Fibroblast of the aortic adventitia (primary cell): ENCODE measurements around the gene IGFBP5. TPM values are rescaled to one million over a fixed set of nuclear protein-coding genes. Genes with fewer than 3 reads are reported as not detected.

Experiments
- DNase-seq: peaks from one replicate; pipeline ENCODE4 v3.0.0-alpha.2; 2010; ENCODE audit warnings: low read depth
- H3K4me3 ChIP-seq: 2 replicates; pipeline ENCODE4 v1.5.1; 2011; ENCODE audit warnings: low read depth, mild to moderate bottlenecking, control low read depth, low read length, moderate library complexity
- total RNA-seq: library from RNA; depleted of rRNA; stranded (reverse); fragments of >200 nt; gene quantifications from 2 replicates; pipeline ENCODE4 v1.2.3, GENCODE V29; 2012; ENCODE audit warnings: low replicate concordance
- TF ChIP-seq, protein P1 (sequence below): IDR thresholded peaks from 2 replicates; pipeline ENCODE4 v1.5.1; 2011; ENCODE audit warnings: mild to moderate bottlenecking, low read length, control low read depth, inconsistent platforms; ENCODE audit not compliant: insufficient read depth

The IGFBP5 gene
- total RNA-seq, 1 donor = 616 TPM

DNA sequence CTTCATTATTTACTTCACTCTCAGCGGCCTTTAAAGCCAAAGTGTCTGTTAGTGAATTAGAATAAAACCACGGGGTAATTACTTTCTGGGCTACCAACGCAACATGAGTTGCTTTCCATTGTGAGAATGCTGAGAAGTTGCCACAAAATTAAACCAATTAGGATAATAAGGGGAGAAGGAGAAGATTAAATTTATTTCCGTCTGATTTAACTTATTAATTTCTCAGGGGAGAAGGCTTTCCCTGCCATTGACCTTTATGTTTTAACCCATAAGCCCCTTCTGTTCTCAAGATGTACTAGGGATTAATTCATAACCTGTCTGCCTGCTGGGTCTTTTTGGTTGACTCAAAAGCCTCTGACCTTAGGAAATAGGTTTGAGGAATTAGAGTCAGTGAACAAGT, 42.3 kb upstream of the IGFBP5 start:
- H3K4me3 ChIP-seq = no peak overlapping the region
- TF ChIP-seq, protein P1, sequence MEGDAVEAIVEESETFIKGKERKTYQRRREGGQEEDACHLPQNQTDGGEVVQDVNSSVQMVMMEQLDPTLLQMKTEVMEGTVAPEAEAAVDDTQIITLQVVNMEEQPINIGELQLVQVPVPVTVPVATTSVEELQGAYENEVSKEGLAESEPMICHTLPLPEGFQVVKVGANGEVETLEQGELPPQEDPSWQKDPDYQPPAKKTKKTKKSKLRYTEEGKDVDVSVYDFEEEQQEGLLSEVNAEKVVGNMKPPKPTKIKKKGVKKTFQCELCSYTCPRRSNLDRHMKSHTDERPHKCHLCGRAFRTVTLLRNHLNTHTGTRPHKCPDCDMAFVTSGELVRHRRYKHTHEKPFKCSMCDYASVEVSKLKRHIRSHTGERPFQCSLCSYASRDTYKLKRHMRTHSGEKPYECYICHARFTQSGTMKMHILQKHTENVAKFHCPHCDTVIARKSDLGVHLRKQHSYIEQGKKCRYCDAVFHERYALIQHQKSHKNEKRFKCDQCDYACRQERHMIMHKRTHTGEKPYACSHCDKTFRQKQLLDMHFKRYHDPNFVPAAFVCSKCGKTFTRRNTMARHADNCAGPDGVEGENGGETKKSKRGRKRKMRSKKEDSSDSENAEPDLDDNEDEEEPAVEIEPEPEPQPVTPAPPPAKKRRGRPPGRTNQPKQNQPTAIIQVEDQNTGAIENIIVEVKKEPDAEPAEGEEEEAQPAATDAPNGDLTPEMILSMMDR = no peak
- DNase-seq = no peak

DNA sequence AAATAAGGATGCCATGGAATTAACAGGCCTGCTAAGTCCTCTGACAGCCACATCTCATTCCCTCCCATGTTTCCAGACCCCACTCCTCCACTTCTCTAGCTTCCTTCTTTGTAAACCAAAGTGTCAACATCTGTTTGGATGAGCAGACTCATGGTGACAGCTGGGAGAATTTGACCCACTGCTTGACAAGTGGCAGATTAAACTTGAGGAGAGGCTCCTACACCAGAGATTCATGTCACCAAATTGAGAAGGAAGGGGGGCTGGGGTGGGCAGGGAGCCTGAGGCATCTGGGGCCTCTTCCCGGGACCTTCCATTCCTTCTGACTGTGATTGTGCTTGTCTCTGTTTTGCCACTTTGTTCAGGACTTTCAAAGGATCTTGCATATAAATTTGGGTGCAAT, 41.0 kb upstream of the IGFBP5 start:
- TF ChIP-seq, protein P1 = no peak
- no peak for DNase-seq

DNA sequence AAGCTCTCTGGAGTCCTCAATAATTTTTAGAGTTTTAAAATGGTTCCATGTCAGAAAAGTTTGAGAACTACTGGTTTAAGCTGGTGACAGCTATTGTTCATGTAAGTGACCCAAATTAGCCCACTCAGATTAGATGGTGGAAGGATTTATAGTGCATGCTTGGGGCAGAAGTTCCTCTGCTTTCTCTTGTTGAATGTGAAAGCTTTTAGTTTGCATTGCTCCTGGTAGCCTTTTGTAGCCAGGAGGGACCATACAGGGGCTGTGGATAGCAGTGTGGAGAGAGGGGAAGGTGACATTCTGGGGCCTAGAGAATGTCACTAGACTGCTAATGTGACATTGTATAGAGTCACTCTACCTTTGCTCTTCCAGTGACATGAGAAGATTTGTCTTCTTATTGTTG, 40.3 kb upstream of the IGFBP5 start:
- TF ChIP-seq, protein P1 = no peak
- H3K4me3 ChIP-seq = no peak overlapping the region
- DNase-seq = no peak

More for the DNA sequence above, 41.0 kb upstream of the IGFBP5 start:
- H3K4me3 ChIP-seq = no peak overlapping the region

DNA sequence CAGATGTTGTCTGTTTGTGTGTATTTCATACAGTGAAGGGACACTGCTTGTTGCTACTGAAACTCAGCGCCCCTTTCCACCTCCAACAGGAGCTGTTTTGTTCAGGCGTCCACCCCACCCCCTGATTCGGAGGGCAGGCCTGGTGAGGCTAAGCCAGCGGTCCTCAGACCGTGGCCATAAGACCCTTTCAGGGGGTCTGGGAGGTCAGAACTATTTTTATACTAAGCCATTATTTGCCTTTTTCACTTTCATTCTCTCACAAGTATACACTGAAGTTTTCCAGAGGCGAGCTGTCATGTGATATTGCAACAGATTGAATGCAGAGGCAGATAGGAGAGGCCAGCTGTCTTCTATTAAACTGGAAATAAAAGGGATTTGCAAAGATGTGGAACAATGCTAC, 39.7 kb upstream of the IGFBP5 start:
- DNase-seq = peak; percentile 81
- no peak overlapping the region for H3K4me3 ChIP-seq
- TF ChIP-seq, protein P1 = no peak

DNA sequence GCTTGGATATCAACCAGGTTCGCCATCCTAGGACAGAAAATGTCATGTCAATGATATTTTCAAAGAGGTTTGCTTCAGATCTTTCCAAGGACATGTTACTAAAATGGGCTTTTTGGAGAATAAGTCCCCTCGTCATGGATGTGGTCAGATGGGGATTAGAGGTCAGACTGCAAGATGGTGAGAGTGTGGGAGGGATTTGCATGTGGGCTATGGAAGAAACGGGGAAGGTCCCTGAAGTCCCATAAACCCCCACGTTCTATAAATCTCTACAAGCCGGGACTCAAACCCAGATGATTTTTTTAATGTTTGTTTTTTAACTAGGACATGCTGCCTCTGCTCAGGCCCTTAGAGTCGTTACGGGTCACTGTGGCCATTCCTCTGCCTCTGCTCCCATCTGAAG, 37.7 kb upstream of the IGFBP5 start:
- no peak for DNase-seq
- no peak overlapping the region for H3K4me3 ChIP-seq
- TF ChIP-seq, protein P1 = no peak

DNA sequence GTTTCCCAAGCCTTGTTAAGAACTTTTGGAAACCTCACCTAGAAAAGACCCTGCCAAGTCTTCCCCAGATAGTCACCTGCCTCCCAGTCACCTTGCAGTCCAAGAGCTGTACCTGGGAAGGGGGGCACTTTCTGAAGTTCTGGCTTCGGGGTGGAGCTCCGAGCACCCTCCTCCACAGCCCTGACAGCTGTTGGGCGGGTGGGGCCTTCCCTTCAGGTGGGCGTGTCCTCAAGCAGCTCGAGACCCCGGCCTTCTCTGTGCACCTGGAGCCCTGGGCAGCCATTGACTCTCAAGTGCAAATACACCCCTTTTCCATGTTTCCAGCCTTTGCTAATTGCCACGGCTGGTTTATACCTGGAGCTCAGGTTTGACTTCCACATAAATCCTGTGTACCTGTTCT, 37.0 kb upstream of the IGFBP5 start:
- DNase-seq = no peak
- TF ChIP-seq, protein P1 = no peak
- no peak overlapping the region for H3K4me3 ChIP-seq

DNA sequence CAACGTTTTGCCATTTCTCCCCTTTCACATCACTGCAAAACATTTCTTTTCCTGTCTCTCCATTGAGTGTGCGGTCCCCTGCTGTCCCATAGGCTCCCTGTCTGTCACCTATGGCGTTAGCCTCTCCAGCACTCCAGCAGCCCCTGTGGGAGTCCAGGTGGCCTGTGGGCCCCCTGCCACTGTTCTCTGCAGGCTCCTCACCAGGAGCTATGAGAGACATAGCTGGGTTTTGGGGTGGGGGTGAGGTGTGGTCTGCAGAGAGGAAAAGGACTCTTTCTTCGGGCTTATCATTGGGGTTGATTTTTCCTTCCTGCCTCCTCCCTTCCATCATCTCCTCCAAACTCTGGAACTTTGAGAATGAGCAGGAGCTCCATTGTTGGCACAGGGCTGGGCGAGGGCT, 36.1 kb upstream of the IGFBP5 start:
- TF ChIP-seq, protein P1 = no peak
- H3K4me3 ChIP-seq = no peak overlapping the region
- no peak for DNase-seq
